ENCODE measurements around the gene GOLGA1. TPM values are rescaled to one million over a fixed set of nuclear protein-coding genes. Genes with fewer than 3 reads are reported as not detected.

GOLGA1 gene
- polyA plus RNA-seq, 1 of the 3 experiments (the other 2 are of a cell fraction) = 10.0 TPM

- H3K27ac ChIP-seq (ENCODE audit: low read depth in 2 of 2, low read length in 1 of 2) = no peak overlapping the region
- no peak overlapping the region for H3K9ac ChIP-seq
- ChIA-PET POLR2A (no interaction called here), CTCF (interaction anchor here (1.2 kb wide), 1 partner anchor 27 kb away, joined by 3 read pairs; no protein-coding TSS in a partner anchor)
- no peaks in the 10 kb centered on the region for H3K4me1 ChIP-seq (ENCODE audit: control insufficient read depth in 1 of 2, insufficient read depth in 2 of 2, low read depth in 1 of 2, low read length in 1 of 2)
- WGBS (ENCODE audit: low lambda C conversion rate) = 88% methylated on average over 10 of the region's 10 CpGs
- H3K9me2 ChIP-seq = no peaks in the 10 kb centered on the region
- no peak for TF ChIP-seq MAX (IDR thresholded peaks at IDR 0.05; ENCODE audit: low read depth)
- TF ChIP-seq POLR2AphosphoS5 (IDR thresholded peaks at IDR 0.05; ENCODE audit: low read depth, low read length) = no peak
- no peak for TF ChIP-seq MEF2A (IDR thresholded peaks at IDR 0.05; ENCODE audit: borderline replicate concordance, low read depth)
- no peak for TF ChIP-seq RCOR1 (IDR thresholded peaks at IDR 0.05; ENCODE audit: low read length)
- no peak for TF ChIP-seq NRF1 (IDR thresholded peaks at IDR 0.05; ENCODE audit: low read depth, low read length)
- TF ChIP-seq NFIC (IDR thresholded peaks at IDR 0.05; ENCODE audit: borderline replicate concordance) = no peak
- TF ChIP-seq RAD21 (IDR thresholded peaks at IDR 0.05; ENCODE audit: low read length) = no peak
- no peak for TF ChIP-seq TCF12 (IDR thresholded peaks at IDR 0.05)
- TF ChIP-seq REST (IDR thresholded peaks at IDR 0.05; ENCODE audit: low read depth, low read length) = no peak
- no peak for TF ChIP-seq JUND (IDR thresholded peaks at IDR 0.05)
- TF ChIP-seq USF2 (IDR thresholded peaks at IDR 0.05; ENCODE audit: borderline replicate concordance, low read depth, low read length) = no peak
- no peak for TF ChIP-seq YY1 (IDR thresholded peaks at IDR 0.05; ENCODE audit: low read depth)
- TF ChIP-seq CHD2 (IDR thresholded peaks at IDR 0.05; ENCODE audit: low read length, partially characterized antibody) = no peak
- TF ChIP-seq RXRA (IDR thresholded peaks at IDR 0.05; ENCODE audit: borderline replicate concordance, low read depth) = no peak
- H3K36me3 ChIP-seq (replicated peaks in 1 of 2; ENCODE audit: control insufficient read depth in 1 of 2, insufficient read depth in 2 of 2, low read length in 1 of 2) = peaks cover 34 to 78% of the 10 kb centered on the region in 2 experiments
- H3K27me3 ChIP-seq (ENCODE audit: insufficient read depth) = no peaks in the 10 kb centered on the region
- no peaks in the 10 kb centered on the region for H3K9me3 ChIP-seq
- peaks cover 21% of the 10 kb centered on the region for H3F3A ChIP-seq (replicated peaks; ENCODE audit: insufficient read depth)
- no peak for DNase-seq
- 0 out of 2 replicates have a peak, but pooled peaks cover 6% of the 10 kb centered on the region for H4K20me1 ChIP-seq (ENCODE audit: insufficient read depth)
- H3K79me2 ChIP-seq (ENCODE audit: insufficient read depth) = peaks cover 28% of the 10 kb centered on the region; the same call in 1 of the 2 replicates
- H3K4me3 ChIP-seq (ENCODE audit: low read depth in 2 of 2, low read length in 1 of 2) = no peak overlapping the region
- no peak overlapping the region for H3K4me2 ChIP-seq
- no peak overlapping the region for H2AFZ ChIP-seq (ENCODE audit: low read depth)
Measured at GRCh38 chr9:124879226-124879625, 61.7 kb downstream of the GOLGA1 start.

GRCh38 chr9:124878518-124878917, 62.4 kb downstream of the GOLGA1 start:
- H3K4me2 ChIP-seq = no peak overlapping the region
- H3K27me3 ChIP-seq (ENCODE audit: insufficient read depth) = no peaks in the 10 kb centered on the region
- no peaks in the 10 kb centered on the region for H3K9me3 ChIP-seq
- 100% methylated on average over 6 of the region's 6 CpGs for WGBS (ENCODE audit: low lambda C conversion rate)
- no peak for TF ChIP-seq JUND (IDR thresholded peaks at IDR 0.05)
- no peak for TF ChIP-seq TEAD4 (IDR thresholded peaks at IDR 0.05; ENCODE audit: borderline replicate concordance, insufficient read depth)
- peaks cover 21% of the 10 kb centered on the region for H3F3A ChIP-seq (replicated peaks; ENCODE audit: insufficient read depth)
- H3K79me2 ChIP-seq (ENCODE audit: insufficient read depth) = peaks cover 35% of the 10 kb centered on the region
- H3K4me1 ChIP-seq (ENCODE audit: control insufficient read depth in 1 of 2, insufficient read depth in 2 of 2, low read depth in 1 of 2, low read length in 1 of 2) = no peaks in the 10 kb centered on the region
- no peaks in the 10 kb centered on the region for H3K9me2 ChIP-seq
- H3K27ac ChIP-seq (ENCODE audit: low read depth in 2 of 2, low read length in 1 of 2) = no peak overlapping the region; a peak in 2 of 4 replicates
- no peak for DNase-seq
- no peak overlapping the region for H2AFZ ChIP-seq (ENCODE audit: low read depth)
- POLR2A ChIA-PET = no interaction called here
- H3K4me3 ChIP-seq (ENCODE audit: low read depth in 2 of 2, low read length in 1 of 2) = no peak overlapping the region
- CTCF ChIA-PET = interaction anchor here (1.0 to 2.0 kb wide), 4 partner anchors 9 to 497 kb away, joined by 3 to 5 read pairs (median 3); partner anchors contain the start of gene SCAI
- peaks cover 39 to 82% of the 10 kb centered on the region in 2 experiments for H3K36me3 ChIP-seq (replicated peaks in 1 of 2; ENCODE audit: control insufficient read depth in 1 of 2, insufficient read depth in 2 of 2, low read length in 1 of 2)
- no peak overlapping the region for H3K9ac ChIP-seq
- peaks cover 12% of the 10 kb centered on the region for H4K20me1 ChIP-seq (ENCODE audit: insufficient read depth)
